NCI-H1105 treated with DMSO at 0.1 percent for 48 hours (cell line): ENCODE measurements around the gene LEMD2.

Source experiments
- DNase-seq: peaks from one replicate; lab custom pipeline; 2025; lab: John Stamatoyannopoulos, UW

LEMD2 gene

GRCh38 chr6:33819021-33819420 is 30.1 kb upstream of the LEMD2 start:
- DNase-seq = no peak

DNA sequence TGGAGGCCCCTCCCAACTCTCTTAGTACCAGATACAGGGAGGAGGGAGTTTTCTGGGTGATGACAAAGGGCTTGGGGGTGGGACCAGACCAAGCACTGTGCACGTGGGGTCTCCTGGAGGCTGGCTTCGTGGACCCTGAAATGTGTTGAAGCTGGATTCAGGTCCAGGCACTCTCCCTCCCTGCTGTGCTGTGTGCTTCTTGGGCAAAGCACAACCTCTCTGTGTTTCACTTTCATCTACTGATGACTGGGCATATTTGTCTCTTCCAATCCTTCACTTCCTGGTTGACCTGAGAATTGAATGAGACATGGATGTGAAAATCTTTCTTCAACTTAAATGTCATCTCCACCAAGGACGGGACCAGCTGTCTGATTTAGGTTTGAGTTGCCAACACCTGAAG is 29.4 kb upstream of the LEMD2 start:
- DNase-seq = no peak

DNA sequence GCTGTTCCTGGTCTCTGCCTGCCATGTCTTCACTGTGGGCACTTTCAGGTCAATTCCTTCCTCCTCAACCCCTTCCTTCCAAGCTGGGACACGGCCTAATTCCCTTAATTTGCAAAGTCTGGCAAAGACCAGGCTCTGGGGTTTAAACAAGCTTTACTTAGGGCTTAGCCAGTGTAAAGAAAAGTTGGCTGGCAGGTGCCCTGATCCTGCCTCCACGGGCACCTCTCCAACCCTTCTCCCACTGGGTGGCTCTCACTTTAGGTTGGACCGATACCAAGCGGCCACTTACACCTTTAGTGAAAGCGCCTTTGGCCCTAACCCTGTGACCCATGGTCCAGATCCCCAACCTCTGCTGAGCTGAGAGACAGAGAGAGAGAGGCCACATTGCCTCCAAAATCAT is 28.6 kb upstream of the LEMD2 start:
- DNase-seq = no peak

GRCh38 chr6:33816911-33817310 is 28.0 kb upstream of the LEMD2 start:
- DNase-seq = no peak

GRCh38 chr6:33815854-33816253 is 26.9 kb upstream of the LEMD2 start:
- DNase-seq = peak; percentile 36

GRCh38 chr6:33813990-33814985 is 25.4 kb upstream of the LEMD2 start:
- DNase-seq = no peak

DNA sequence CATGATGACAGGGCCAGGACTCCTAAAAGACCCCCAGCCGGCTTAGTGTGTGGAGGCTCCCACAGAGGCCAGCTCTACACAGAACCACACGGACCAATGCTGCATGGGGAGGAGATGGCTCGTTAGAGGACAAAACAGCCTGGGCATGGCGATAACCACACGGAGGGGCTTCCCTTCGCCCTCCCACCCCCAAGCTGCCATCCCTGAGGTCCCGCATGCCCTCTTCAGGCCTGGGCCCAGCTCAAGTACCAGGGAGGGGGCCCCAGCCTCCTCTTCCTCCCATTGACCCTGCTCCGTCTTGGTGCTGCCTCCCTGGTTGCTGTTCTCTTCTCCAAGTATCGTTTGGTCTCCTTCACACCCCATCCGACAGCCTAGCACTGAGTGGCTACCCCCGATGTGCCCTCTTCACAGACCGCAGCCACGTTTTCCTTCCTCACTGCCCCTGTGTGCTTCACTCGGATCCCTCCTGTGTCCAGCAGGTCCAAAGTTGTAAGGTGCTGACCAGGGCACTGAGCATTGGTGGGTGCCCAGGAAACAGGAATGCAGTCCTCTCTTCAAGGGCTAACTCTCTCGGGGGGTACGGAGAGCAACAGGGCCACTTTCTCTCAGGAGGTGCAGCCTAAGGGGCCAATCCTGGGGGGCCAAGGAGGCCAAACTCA is 24.4 kb upstream of the LEMD2 start:
- no peak for DNase-seq

DNA sequence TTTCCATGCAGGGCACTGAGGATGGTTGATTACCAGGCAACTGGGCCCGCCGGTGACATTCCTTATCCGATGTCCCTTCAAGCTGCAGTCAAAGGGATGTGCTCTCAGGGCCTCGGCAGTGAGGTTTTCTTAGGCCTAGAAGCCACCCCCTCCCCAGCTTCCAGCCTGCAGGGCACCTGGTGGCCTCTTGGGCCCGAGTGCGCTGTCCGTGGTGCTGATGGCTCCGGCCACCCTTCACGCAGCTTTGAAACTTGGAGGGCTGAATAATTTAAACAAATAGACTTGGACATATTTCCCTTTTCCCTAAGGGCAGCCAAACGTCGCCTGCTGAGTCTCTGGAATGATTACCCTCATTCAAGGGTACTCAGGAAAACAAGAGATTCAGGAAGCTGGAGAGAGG is 23.7 kb upstream of the LEMD2 start:
- no peak for DNase-seq

GRCh38 chr6:33809594-33809993 is 20.7 kb upstream of the LEMD2 start:
- no peak for DNase-seq

GRCh38 chr6:33808641-33809180 is 19.8 kb upstream of the LEMD2 start:
- DNase-seq = no peak

DNA sequence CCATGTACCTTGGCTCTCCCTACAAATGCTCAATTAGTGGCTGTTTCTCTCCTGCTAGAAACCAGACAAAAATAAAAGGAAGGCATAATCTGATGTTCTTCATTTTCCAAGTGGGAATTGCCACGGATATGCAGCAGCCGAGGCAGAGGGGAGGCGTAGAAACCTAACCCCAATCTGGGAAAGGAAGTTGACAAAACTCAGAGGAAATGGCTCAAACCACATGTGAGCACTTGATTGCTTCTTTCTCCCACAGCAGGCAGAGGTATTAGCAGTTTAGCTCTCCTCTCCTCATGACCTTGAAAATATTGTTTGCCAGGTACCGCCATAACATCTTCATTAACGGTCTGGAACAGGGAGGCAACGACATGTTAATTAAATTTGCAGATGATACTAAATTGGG is 18.7 kb upstream of the LEMD2 start:
- no peak for DNase-seq

GRCh38 chr6:33806841-33807240 is 17.9 kb upstream of the LEMD2 start:
- no peak for DNase-seq

GRCh38 chr6:33803571-33804053 is 14.7 kb upstream of the LEMD2 start, which contains the start of gene MLN:
Gene MLN, minus strand, starts transcription at chr6:33804003. Its CDS starts 2,840 bp downstream, at chr6:33801163.
- no peak for DNase-seq

DNA sequence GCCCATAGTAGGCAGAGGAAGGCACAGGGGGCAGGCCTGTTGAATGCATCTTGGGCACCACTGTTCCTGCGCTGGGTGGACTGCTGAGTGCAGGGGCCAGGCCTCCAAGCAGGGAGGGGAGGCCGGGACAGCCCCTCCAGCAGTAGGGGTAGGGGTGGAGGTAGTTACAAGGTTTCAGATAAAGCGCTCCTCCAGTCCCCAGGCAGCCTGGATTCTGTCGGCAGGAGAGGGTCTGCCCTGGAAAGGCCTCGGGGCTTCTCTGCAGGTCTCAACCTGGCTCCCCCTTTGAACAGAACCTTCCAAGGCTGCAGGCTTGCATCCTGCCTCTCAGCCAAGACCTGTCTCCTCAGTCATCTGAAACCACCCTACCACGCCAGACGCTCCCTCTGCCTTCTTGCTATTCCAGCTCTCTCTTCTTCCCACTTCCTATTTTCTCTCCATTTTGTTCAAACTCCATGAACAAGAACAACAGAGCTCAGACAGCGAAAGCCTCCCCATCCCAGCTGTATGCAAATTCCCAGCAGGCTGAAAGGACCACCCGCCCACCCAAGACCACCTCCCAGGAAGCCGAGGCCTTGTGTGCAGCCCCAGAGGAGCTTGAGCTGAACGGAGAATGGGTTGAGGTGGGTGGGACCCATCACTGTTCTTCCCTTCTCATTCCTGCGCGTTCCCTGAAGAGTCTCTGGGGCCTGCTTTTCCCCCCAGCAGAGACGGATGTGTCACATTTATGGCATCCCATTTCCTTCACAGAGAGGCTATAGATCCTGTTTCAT is 13.4 kb upstream of the LEMD2 start:
- DNase-seq = no peak

DNA sequence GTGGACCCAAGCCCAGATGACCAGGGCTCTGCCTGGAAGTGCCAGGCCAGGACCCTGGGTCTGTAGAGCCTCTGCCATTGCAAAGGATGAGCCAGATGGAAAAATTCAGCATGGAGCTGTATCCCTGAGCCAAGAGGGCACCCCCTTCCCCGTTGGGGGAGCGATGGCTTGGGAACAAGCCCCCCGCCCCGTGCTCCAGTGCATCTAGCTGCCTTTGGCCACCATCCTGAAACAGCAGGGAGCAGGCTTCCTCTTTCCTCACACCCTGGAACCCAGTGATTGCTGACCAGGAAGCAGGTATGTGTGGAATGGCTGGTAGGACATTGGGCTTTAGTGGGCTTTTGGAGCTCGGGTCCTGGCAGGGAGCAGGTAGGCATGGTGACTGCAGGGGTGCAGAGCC is 12.7 kb upstream of the LEMD2 start:
- no peak for DNase-seq

- DNase-seq = no peak
These were observed 11.5 kb upstream of the LEMD2 start for GRCh38 chr6:33800248-33800969.

DNA sequence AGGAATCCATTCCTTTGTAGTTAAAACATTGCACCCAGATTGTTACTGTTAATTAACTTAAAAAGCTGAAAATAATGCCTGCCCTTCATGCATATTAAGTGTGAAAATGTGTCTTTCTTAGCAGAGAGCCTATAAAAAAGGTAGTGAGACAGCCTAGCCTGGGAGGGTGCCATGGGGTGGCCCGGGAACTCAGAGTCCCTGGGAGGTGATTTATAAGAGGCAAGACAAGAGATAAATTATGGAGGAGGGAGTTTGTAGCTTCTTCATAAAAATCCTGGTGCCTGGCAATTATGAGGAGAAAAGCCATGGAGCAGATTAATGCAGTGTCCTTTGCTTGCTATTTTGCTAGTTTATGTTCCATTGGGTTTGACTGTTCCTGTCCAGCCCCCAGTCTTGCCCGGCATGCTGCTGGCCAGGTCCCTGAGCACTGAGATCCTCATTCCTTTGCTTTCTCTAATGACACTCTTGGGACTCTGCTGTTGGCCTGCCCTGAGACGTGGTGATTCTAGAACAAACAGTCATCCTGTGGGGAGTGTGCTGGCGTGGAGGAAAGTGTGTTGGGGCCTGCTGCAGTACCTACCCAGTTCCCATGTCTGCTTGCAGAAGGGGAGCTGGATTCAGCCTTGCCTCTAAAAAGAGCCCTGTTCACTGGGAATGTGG is 10.7 kb upstream of the LEMD2 start:
- no peak for DNase-seq

GRCh38 chr6:33798343-33798848 is 9.5 kb upstream of the LEMD2 start:
- no peak for DNase-seq

GRCh38 chr6:33797626-33798342 is 8.9 kb upstream of the LEMD2 start:
- no peak for DNase-seq
